ENCODE results near the gene TMEM107. TPM values are rescaled to one million over a fixed set of nuclear protein-coding genes. Genes with fewer than 3 reads are reported as not detected.

Gene TMEM107
- total and polyA plus RNA-seq, 10 of the 15 experiments (the other 5 are each of a cell fraction or from before 2014, with no cell fraction given): 7.9 to 38.7 (median 22.9) TPM

DNA sequence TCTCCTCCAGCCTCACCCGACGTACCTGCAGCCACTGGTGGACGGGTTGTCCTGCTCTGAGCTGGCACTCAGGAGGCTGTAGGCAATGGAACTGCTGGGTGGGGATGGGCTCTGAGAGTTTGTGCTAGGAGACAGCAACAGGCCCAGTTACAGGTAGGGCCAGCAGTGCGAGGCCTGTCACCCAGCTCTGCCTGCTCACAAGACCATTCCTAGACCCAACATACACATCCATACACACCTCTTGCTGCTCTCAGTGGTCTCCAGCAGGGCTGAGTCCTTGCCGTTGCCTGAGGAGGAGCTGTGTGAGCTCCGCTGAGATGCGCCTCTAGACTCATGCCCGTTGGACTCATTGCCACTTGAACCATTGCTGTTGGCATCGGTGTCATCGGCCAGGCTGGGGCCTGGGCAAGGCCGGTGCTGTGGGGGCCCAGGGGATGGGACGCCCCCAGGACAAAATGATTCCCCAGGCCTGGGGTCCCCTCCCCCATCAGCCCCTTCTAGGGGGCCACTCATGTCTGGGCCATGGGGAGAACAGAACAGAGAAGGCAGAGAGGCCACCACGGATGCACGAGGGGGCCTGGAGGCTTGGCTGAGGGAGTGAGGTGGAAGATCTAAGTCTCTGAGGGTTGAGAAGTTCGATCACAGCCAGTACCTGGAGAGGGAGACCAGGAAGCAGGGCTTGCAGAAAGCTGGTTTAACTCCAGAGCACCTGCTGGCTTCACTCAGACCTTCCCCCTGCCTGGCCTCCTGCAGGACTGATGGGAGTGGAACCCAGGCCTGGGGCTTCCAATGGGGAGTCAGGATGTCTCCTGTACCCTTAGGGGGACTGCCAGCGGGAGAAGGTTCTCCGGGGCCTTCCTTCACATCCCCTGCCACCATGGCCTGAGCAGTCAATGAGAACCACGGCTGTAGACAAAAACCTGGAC is 25.7 kb downstream of the TMEM107 start:
- Histone ChIP-seq H3K36me3 (ENCODE audit: control insufficient read depth in 2 of 2, insufficient read depth in 2 of 2, low read length in 1 of 2) (peaks cover 9 to 19% of the 10 kb centered on the region in 2 experiments), H3K4me3 (peak overlapping the region; percentile 89), H3K9me3 (replicated peaks; ENCODE audit: control insufficient read depth, insufficient read depth, low read length) (no peaks in the 10 kb centered on the region), H3K4me2 (ENCODE audit: control insufficient read depth, insufficient read depth) (peak overlapping the region; percentile 97), H3K27me3 (replicated peaks in 1 of 2; ENCODE audit: control insufficient read depth in 2 of 2, insufficient read depth in 2 of 2, low read length in 1 of 2) (no peaks in the 10 kb centered on the region), H2AFZ (ENCODE audit: control insufficient read depth, low read depth, low read length) (peak overlapping the region; percentile 23; the same call in 1 of the 2 replicates), H3K4me1 (ENCODE audit: control insufficient read depth, insufficient read depth, low read length) (peaks cover 16% of the 10 kb centered on the region), H3K79me2 (ENCODE audit: control insufficient read depth, insufficient read depth, low read length) (peaks cover 19% of the 10 kb centered on the region), H4K20me1 (ENCODE audit: control insufficient read depth, insufficient read depth) (no peaks in the 10 kb centered on the region; the same call in 1 of the 2 replicates), H3K9ac (ENCODE audit: control insufficient read depth, insufficient read depth, low read length) (peak overlapping the region; percentile 85), H3K27ac (ENCODE audit: control insufficient read depth, insufficient read depth) (peak overlapping the region; percentile 89)
- in situ Hi-C loops (cut with MboI) (no loop called here), intact Hi-C loops (cut with micrococcal nuclease; ENCODE audit: unreplicated experiment) (loop anchor here (1.0 kb wide), 1 partner anchor 11 kb away; no protein-coding TSS in a partner anchor)
- no peak for FAIRE-seq
- CTCF ChIA-PET: interaction anchor here (0.6 to 3.4 kb wide), 9 partner anchors 9 to 150 kb away, joined by 3 to 29 read pairs (median 4); no protein-coding TSS in a partner anchor
- WGBS (ENCODE audit: insufficient coverage, insufficient replicate concordance, low lambda C conversion rate, missing lambda C conversion rate): 56% methylated on average over 16 of the region's 18 CpGs
- POLR2A ChIA-PET: interaction anchor here (0.5 to 3.8 kb wide), 14 partner anchors 11 to 209 kb away, joined by 3 to 29 read pairs (median 4); partner anchors contain the start of genes HES7 and SLC25A35
- no peak for DNase-seq (ENCODE audit: low read depth, low spot score)
- no TSS peak for BruUV-seq (replicated peaks)
- RAD21 ChIA-PET (ENCODE audit: unreplicated experiment): interaction anchor here (0.9 to 1.4 kb wide), 7 partner anchors 10 to 75 kb away, joined by 3 to 6 read pairs (median 4); partner anchors contain the start of genes BORCS6 and HES7
- SMC1A ChIA-PET (ENCODE audit: uncharacterized antibody, unreplicated experiment): interaction anchor here (0.6 to 1.8 kb wide), 10 partner anchors 10 to 598 kb away, joined by 3 to 13 read pairs (median 3); partner anchors contain the start of gene HES7
- no peak; the same call in 2 of the 3 replicates for ATAC-seq
- TF ChIP-seq SUZ12 (IDR thresholded peaks at IDR 0.05; ENCODE audit: unreplicated experiment): no peak
- TF ChIP-seq EP300 (IDR thresholded peaks at IDR 0.05; ENCODE audit: borderline replicate concordance in 1 of 2, control insufficient read depth in 1 of 2, low read depth in 2 of 2, low read length in 2 of 2): no peak
- TF ChIP-seq, protein P1, sequence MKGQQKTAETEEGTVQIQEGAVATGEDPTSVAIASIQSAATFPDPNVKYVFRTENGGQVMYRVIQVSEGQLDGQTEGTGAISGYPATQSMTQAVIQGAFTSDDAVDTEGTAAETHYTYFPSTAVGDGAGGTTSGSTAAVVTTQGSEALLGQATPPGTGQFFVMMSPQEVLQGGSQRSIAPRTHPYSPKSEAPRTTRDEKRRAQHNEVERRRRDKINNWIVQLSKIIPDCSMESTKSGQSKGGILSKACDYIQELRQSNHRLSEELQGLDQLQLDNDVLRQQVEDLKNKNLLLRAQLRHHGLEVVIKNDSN (IDR thresholded peaks at IDR 0.05; ENCODE audit: borderline replicate concordance, extremely low read length, insufficient read depth, low read depth, low read length): no peak
- TF ChIP-seq ZNF274 (IDR thresholded peaks at IDR 0.05; ENCODE audit: insufficient read depth, insufficient read length): no peak
- no peak for TF ChIP-seq ZNF207 (IDR thresholded peaks at IDR 0.05; ENCODE audit: borderline replicate concordance)
- no peak for TF ChIP-seq BACH1 (IDR thresholded peaks at IDR 0.05; ENCODE audit: borderline replicate concordance)
- no peak for TF ChIP-seq ASH2L (IDR thresholded peaks at IDR 0.05; ENCODE audit: borderline replicate concordance, low read depth)
- TF ChIP-seq HDAC6 (IDR thresholded peaks at IDR 0.05; ENCODE audit: unreplicated experiment): no peak
- no peak for TF ChIP-seq ESRRA (IDR thresholded peaks at IDR 0.05; ENCODE audit: low read length)
- TF ChIP-seq, protein P2, sequence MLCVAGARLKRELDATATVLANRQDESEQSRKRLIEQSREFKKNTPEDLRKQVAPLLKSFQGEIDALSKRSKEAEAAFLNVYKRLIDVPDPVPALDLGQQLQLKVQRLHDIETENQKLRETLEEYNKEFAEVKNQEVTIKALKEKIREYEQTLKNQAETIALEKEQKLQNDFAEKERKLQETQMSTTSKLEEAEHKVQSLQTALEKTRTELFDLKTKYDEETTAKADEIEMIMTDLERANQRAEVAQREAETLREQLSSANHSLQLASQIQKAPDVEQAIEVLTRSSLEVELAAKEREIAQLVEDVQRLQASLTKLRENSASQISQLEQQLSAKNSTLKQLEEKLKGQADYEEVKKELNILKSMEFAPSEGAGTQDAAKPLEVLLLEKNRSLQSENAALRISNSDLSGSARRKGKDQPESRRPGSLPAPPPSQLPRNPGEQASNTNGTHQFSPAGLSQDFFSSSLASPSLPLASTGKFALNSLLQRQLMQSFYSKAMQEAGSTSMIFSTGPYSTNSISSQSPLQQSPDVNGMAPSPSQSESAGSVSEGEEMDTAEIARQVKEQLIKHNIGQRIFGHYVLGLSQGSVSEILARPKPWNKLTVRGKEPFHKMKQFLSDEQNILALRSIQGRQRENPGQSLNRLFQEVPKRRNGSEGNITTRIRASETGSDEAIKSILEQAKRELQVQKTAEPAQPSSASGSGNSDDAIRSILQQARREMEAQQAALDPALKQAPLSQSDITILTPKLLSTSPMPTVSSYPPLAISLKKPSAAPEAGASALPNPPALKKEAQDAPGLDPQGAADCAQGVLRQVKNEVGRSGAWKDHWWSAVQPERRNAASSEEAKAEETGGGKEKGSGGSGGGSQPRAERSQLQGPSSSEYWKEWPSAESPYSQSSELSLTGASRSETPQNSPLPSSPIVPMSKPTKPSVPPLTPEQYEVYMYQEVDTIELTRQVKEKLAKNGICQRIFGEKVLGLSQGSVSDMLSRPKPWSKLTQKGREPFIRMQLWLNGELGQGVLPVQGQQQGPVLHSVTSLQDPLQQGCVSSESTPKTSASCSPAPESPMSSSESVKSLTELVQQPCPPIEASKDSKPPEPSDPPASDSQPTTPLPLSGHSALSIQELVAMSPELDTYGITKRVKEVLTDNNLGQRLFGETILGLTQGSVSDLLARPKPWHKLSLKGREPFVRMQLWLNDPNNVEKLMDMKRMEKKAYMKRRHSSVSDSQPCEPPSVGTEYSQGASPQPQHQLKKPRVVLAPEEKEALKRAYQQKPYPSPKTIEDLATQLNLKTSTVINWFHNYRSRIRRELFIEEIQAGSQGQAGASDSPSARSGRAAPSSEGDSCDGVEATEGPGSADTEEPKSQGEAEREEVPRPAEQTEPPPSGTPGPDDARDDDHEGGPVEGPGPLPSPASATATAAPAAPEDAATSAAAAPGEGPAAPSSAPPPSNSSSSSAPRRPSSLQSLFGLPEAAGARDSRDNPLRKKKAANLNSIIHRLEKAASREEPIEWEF (IDR thresholded peaks at IDR 0.05; ENCODE audit: insufficient replicate concordance, low read depth, low read length): no peak
- TF ChIP-seq, protein P3, sequence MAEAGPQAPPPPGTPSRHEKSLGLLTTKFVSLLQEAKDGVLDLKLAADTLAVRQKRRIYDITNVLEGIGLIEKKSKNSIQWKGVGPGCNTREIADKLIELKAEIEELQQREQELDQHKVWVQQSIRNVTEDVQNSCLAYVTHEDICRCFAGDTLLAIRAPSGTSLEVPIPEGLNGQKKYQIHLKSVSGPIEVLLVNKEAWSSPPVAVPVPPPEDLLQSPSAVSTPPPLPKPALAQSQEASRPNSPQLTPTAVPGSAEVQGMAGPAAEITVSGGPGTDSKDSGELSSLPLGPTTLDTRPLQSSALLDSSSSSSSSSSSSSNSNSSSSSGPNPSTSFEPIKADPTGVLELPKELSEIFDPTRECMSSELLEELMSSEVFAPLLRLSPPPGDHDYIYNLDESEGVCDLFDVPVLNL (IDR thresholded peaks at IDR 0.05; ENCODE audit: low read depth, low read length): no peak
- TF ChIP-seq FOS (IDR thresholded peaks at IDR 0.05; ENCODE audit: borderline replicate concordance, extremely low read depth, insufficient read length): no peak
- TF ChIP-seq ZNF622 (IDR thresholded peaks at IDR 0.05): no peak
- TF ChIP-seq RFX5 (IDR thresholded peaks at IDR 0.05; ENCODE audit: low read depth, low read length): no peak
